Loucy (cell line): ENCODE data around the gene PPIF.

Source experiments
- H2AFZ ChIP-seq: fragments of 200-600 bp; sonication (generic); 2 replicates; pipeline ENCODE4 v1.6.0; 2016; ENCODE audit warnings: antibody characterized with exemption, mild to moderate bottlenecking, low read length, moderate library complexity
- H3F3A ChIP-seq: fragments of 200-600 bp; 2 replicates; pipeline ENCODE4 v1.6.0; 2016; ENCODE audit warnings: antibody characterized with exemption, low read depth, mild to moderate bottlenecking
- H3K27me3 ChIP-seq: fragments of 200-600 bp; sonication (generic); 2 replicates; pipeline ENCODE4 v1.6.1; 2014; ENCODE audit warnings: low read length, mild to moderate bottlenecking; ENCODE audit not compliant: insufficient read depth, poor library complexity, severe bottlenecking
- H3K36me3 ChIP-seq: fragments of 200-600 bp; sonication (generic); 2 replicates; pipeline ENCODE4 v1.6.1; 2016; ENCODE audit warnings: low read length; ENCODE audit not compliant: insufficient read depth
- H3K4me1 ChIP-seq: fragments of 200-600 bp; sonication (generic); 2 replicates; pipeline ENCODE4 v1.5.1; 2014; ENCODE audit warnings: low read length, mild to moderate bottlenecking; ENCODE audit not compliant: insufficient read depth, poor library complexity, severe bottlenecking
- H3K4me2 ChIP-seq: fragments of 200-600 bp; sonication (generic); 2 replicates; pipeline ENCODE4 v1.6.0; 2014; ENCODE audit warnings: antibody characterized with exemption, low read length, low read depth, mild to moderate bottlenecking; ENCODE audit not compliant: poor library complexity, severe bottlenecking
- H3K4me3 ChIP-seq: fragments of 200-600 bp; sonication (generic); 2 replicates; pipeline ENCODE4 v1.5.1; 2014; ENCODE audit warnings: low read length, mild to moderate bottlenecking, mixed read lengths; ENCODE audit not compliant: poor library complexity, severe bottlenecking
- H3K79me2 ChIP-seq: fragments of 200-600 bp; sonication (generic); 2 replicates; pipeline ENCODE4 v1.6.1; 2014; ENCODE audit warnings: low read length; ENCODE audit not compliant: insufficient read depth
- H3K9ac ChIP-seq: fragments of 200-600 bp; sonication (generic); 2 replicates; pipeline ENCODE4 v1.6.0; 2014; ENCODE audit warnings: mild to moderate bottlenecking, low read depth, low read length, moderate library complexity; ENCODE audit not compliant: poor library complexity, severe bottlenecking
- H3K9me2 ChIP-seq: fragments of 200-600 bp; sonication (generic); replicated peaks from 2 replicates; pipeline ENCODE4 v1.6.1; 2016; ENCODE audit warnings: low read depth, low read length, mixed read lengths
- H3K9me3 ChIP-seq: fragments of 200-600 bp; sonication (generic); 2 replicates; pipeline ENCODE4 v1.6.1; 2014; ENCODE audit warnings: mild to moderate bottlenecking, antibody characterized with exemption, low read length, low read depth; ENCODE audit not compliant: insufficient read depth
- H4K20me1 ChIP-seq: fragments of 200-600 bp; sonication (generic); 2 replicates; pipeline ENCODE4 v1.6.0; 2014; ENCODE audit warnings: antibody characterized with exemption, low read length, mild to moderate bottlenecking; ENCODE audit not compliant: insufficient read depth, poor library complexity, severe bottlenecking
- CTCF ChIP-seq: fragments of 200-600 bp; sonication (generic); conservative IDR thresholded peaks from 2 replicates; pipeline ENCODE4 v1.5.1; 2014; ENCODE audit warnings: mild to moderate bottlenecking, antibody characterized with exemption, low read length
- EZH2phosphoT487 ChIP-seq: fragments of 200-600 bp; IDR thresholded peaks from 2 replicates; pipeline ENCODE4 v1.6.1; 2018; ENCODE audit warnings: antibody characterized with exemption, mild to moderate bottlenecking, moderate library complexity, borderline replicate concordance

PPIF gene

GRCh38 chr10:79310200-79310865, 36.9 kb upstream of the PPIF start:
- Histone ChIP-seq H3K36me3 (peaks cover 70% of the 10 kb centered on the region; the same call in 1 of the 2 replicates), H4K20me1 (no peaks in the 10 kb centered on the region)

DNA sequence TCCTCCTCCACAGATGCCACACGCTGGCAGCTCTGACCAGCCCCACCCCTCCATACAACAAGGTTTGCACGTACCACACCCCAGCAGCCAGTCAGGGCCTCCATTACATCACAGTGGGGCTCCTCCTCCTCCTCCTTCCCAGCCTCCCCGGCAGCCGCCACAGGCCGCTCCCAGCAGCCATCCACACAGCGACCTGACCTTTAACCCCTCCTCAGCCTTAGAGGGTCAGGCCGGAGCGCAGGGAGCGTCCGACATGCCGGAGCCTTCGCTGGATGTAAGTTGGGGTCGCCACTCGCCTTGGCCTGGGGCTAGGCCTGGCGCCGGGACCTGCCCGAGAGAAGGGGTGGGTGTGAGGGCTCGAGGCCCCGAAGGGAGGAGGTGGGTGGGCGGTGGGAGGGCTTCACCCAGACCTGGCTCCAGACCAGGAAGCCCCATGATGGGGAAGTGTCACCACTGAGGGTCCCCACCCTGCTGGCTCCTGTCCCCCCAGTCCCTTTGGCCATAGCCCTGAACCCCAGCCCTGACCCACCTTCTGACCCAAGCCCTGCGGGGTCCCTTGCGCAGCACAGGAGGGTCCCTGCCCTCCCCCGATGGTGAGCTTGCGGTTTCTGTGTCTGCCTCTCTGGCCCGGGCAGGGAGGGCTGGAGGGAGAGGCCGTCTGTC, 36.2 kb upstream of the PPIF start:
- no peaks in the 10 kb centered on the region for H4K20me1 ChIP-seq

More at GRCh38 chr10:79310200-79310865, 36.9 kb upstream of the PPIF start:
- Histone ChIP-seq H3F3A (no peaks in the 10 kb centered on the region), H3K79me2 (no peaks in the 10 kb centered on the region), H3K4me3 (no peak overlapping the region), H3K4me2 (no peak overlapping the region), H3K27me3 (no peaks in the 10 kb centered on the region), H3K9me3 (no peaks in the 10 kb centered on the region), H3K4me1 (no peaks in the 10 kb centered on the region), H2AFZ (no peak overlapping the region), H3K9me2 (no peaks in the 10 kb centered on the region), H3K9ac (no peak overlapping the region)
- TF ChIP-seq EZH2phosphoT487: no peak
- no peak for TF ChIP-seq CTCF

More for the DNA sequence above, 36.2 kb upstream of the PPIF start:
- H3K4me2 ChIP-seq: no peak overlapping the region
- H3K4me3 ChIP-seq: no peak overlapping the region
- no peaks in the 10 kb centered on the region for H3K9me2 ChIP-seq
- H2AFZ ChIP-seq: no peak overlapping the region
- H3K79me2 ChIP-seq: no peaks in the 10 kb centered on the region
- peaks cover 6% of the 10 kb centered on the region for H3K4me1 ChIP-seq
- H3F3A ChIP-seq: no peaks in the 10 kb centered on the region; the same call in 1 of the 2 replicates
- H3K27me3 ChIP-seq: no peaks in the 10 kb centered on the region
- peaks cover 70% of the 10 kb centered on the region; the same call in 1 of the 2 replicates for H3K36me3 ChIP-seq
- no peak overlapping the region for H3K9ac ChIP-seq
- TF ChIP-seq CTCF (no peak), EZH2phosphoT487 (no peak)
- no peaks in the 10 kb centered on the region for H3K9me3 ChIP-seq
